Endothelial cell of hepatic sinusoid (primary cell): ENCODE results near the gene DNASE1L1.

Experiments
- in situ Hi-C: cut with HindIII; loops from 2 replicates; pipeline ENCODE4 v1.10.0; 2017; ENCODE audit warnings: low sequenced_read_pairs

DNASE1L1 gene

GRCh38 chrX:154436983-154437752 is 28.1 kb upstream of the DNASE1L1 start, which contains the start of gene GDI1:
GDI1 (plus strand) TSS chrX:154437154; CDS start chrX:154437255, 101 bp downstream.
- in situ Hi-C loops = no loop called here

GRCh38 chrX:154436374-154436982 is 27.4 kb upstream of the DNASE1L1 start:
- in situ Hi-C loops = no loop called here

GRCh38 chrX:154435171-154435733 is 26.2 kb upstream of the DNASE1L1 start:
- in situ Hi-C loops = no loop called here

- in situ Hi-C loops = no loop called here
Observed at GRCh38 chrX:154434394-154435168, 25.5 kb upstream of the DNASE1L1 start.

GRCh38 chrX:154433605-154434004 is 24.6 kb upstream of the DNASE1L1 start:
- in situ Hi-C loops = no loop called here

GRCh38 chrX:154432210-154432609 is 23.2 kb upstream of the DNASE1L1 start:
- in situ Hi-C loops = no loop called here

- in situ Hi-C loops = no loop called here
Observed at GRCh38 chrX:154431341-154431740, 22.3 kb upstream of the DNASE1L1 start.

GRCh38 chrX:154430916-154431315 is 21.9 kb upstream of the DNASE1L1 start:
- in situ Hi-C loops = no loop called here

GRCh38 chrX:154430479-154430878 is 21.4 kb upstream of the DNASE1L1 start:
- in situ Hi-C loops = no loop called here

GRCh38 chrX:154429711-154430110 is 20.7 kb upstream of the DNASE1L1 start:
- in situ Hi-C loops = loop anchor here (10.0 kb wide), 1 partner anchor 335 kb away; the partner anchor contains the start of gene MECP2

- in situ Hi-C loops = loop anchor here (10.0 kb wide), 1 partner anchor 334 kb away; the partner anchor contains the start of gene MECP2
Observed at GRCh38 chrX:154428176-154429171, 19.4 kb upstream of the DNASE1L1 start, which contains the start of gene ATP6AP1. ATP6AP1 (plus strand) TSS chrX:154428677; CDS start chrX:154428693, 16 bp downstream.

GRCh38 chrX:154426916-154427770 is 18.1 kb upstream of the DNASE1L1 start:
- in situ Hi-C loops = loop anchor here (10.0 kb wide), 1 partner anchor 332 kb away; the partner anchor contains the start of gene MECP2

GRCh38 chrX:154420402-154420756 is 11.3 kb upstream of the DNASE1L1 start:
- in situ Hi-C loops = loop anchor here (10.0 kb wide), 1 partner anchor 326 kb away; the partner anchor contains the start of gene MECP2

- in situ Hi-C loops = loop anchor here (10.0 kb wide), 1 partner anchor 325 kb away; the partner anchor contains the start of gene MECP2
Observed at GRCh38 chrX:154419688-154420401, 10.8 kb upstream of the DNASE1L1 start.

GRCh38 chrX:154419189-154419588 is 10.1 kb upstream of the DNASE1L1 start:
- in situ Hi-C loops = no loop called here

- in situ Hi-C loops = no loop called here
Observed at GRCh38 chrX:154417157-154417556, 8.1 kb upstream of the DNASE1L1 start.

GRCh38 chrX:154413142-154413541 is 4.1 kb upstream of the DNASE1L1 start:
- in situ Hi-C loops = no loop called here

- in situ Hi-C loops = no loop called here
Observed at GRCh38 chrX:154412468-154412867, 3.4 kb upstream of the DNASE1L1 start.
